ENCODE measurements around the gene PRKG1. TPM values are rescaled to one million over a fixed set of nuclear protein-coding genes. Genes with fewer than 3 reads are reported as not detected.

PRKG1 gene
- total and polyA plus RNA-seq, 2 of the 8 experiments (the other 6 are each of a cell fraction or from before 2014, with no cell fraction given): 4.2 to 15.2 TPM

- no peak overlapping the region for H2AK5ac ChIP-seq (ENCODE audit: low read depth, low read length)
- ChIA-PET POLR2A (ENCODE audit: partially characterized antibody) (no interaction called here), CTCF (ENCODE audit: partially characterized antibody) (no interaction called here)
- no peaks in the 10 kb centered on the region for H3K9me3 ChIP-seq (ENCODE audit: insufficient read depth in 2 of 2, low read depth in 1 of 2, low read length in 1 of 2)
- no peak overlapping the region for H3K56ac ChIP-seq (replicated peaks; ENCODE audit: insufficient read length, low read depth, low read length)
- 94% methylated on average over 4 of the region's 4 CpGs; no CpG with 5 or more reads in 1 of the 2 experiments for WGBS, 2 experiments (ENCODE audit: extremely low coverage in 1 of 2, insufficient coverage in 1 of 2, insufficient read length in 1 of 2, insufficient replicate concordance in 2 of 2, low coverage in 1 of 2, low lambda C conversion rate in 2 of 2, missing lambda C conversion rate in 1 of 2)
- no peak overlapping the region for H2BK5ac ChIP-seq (ENCODE audit: low read depth, low read length)
- TF ChIP-seq SRF (IDR thresholded peaks at IDR 0.05; ENCODE audit: low read depth, low read length): no peak
- no peak for TF ChIP-seq ASH2L (IDR thresholded peaks at IDR 0.05; ENCODE audit: low read length)
- TF ChIP-seq JUN (IDR thresholded peaks at IDR 0.05; ENCODE audit: low read depth, low read length): no peak
- no peak for TF ChIP-seq RBBP5 (IDR thresholded peaks at IDR 0.05; ENCODE audit: borderline replicate concordance, low read depth, low read length)
- no peak for TF ChIP-seq SP4 (IDR thresholded peaks at IDR 0.05; ENCODE audit: low read length)
- TF ChIP-seq FOSL1 (IDR thresholded peaks at IDR 0.05; ENCODE audit: insufficient read depth, low read depth, low read length): no peak
- no peak for TF ChIP-seq SP2 (IDR thresholded peaks at IDR 0.05; ENCODE audit: low read length)
- no peak overlapping the region for H3K27ac ChIP-seq (ENCODE audit: low read depth, low read length)
- no peaks in the 10 kb centered on the region for H4K20me1 ChIP-seq (replicated peaks in 1 of 2; ENCODE audit: control insufficient read depth in 1 of 2, insufficient read depth in 2 of 2, low read length in 2 of 2)
- no peaks in the 10 kb centered on the region for H3K79me2 ChIP-seq (ENCODE audit: control insufficient read depth in 1 of 2, insufficient read depth in 2 of 2, low read length in 2 of 2)
- H3K27me3 ChIP-seq (replicated peaks in 1 of 4; ENCODE audit: control insufficient read depth in 3 of 4, extremely low read depth in 1 of 4, insufficient read depth in 3 of 4, low read length in 3 of 4): no peaks in the 10 kb centered on the region
- no peak overlapping the region for H4K91ac ChIP-seq (replicated peaks; ENCODE audit: insufficient read length, low read length)
- H2BK120ac ChIP-seq (replicated peaks; ENCODE audit: low read depth, low read length): no peak overlapping the region
- DNase-seq (ENCODE audit: low read depth in 1 of 2, low spot score in 2 of 2): no peak
- H3K14ac ChIP-seq (ENCODE audit: insufficient read length): no peak overlapping the region
- FAIRE-seq: no peak
- no peak overlapping the region for H2BK20ac ChIP-seq (ENCODE audit: low read length)
- H3K36me3 ChIP-seq (ENCODE audit: control insufficient read depth in 2 of 4, insufficient read depth in 4 of 4, low read length in 3 of 4): no peaks in the 10 kb centered on the region
- no peak overlapping the region for H3K18ac ChIP-seq (ENCODE audit: extremely low read depth, low read length)
- no peak overlapping the region for H3K4me3 ChIP-seq (ENCODE audit: extremely low read depth in 1 of 4, insufficient read depth in 2 of 4, low read depth in 3 of 4, low read length in 4 of 4)
- H3K23me2 ChIP-seq (ENCODE audit: low read depth, low read length): no peaks in the 10 kb centered on the region
- no peak overlapping the region; a peak in 1 of 7 replicates for H3K9ac ChIP-seq (replicated peaks in 1 of 4; ENCODE audit: extremely low read depth in 1 of 4, low read depth in 3 of 4, low read length in 3 of 4)
- no peak overlapping the region for H2AFZ ChIP-seq (ENCODE audit: low read length)
- no peak overlapping the region for H4K8ac ChIP-seq (ENCODE audit: extremely low read depth, insufficient read depth, low read length)
- H2BK12ac ChIP-seq (ENCODE audit: low read depth, low read length): no peak overlapping the region
- H3K4me1 ChIP-seq (replicated peaks in 1 of 4; ENCODE audit: control insufficient read depth in 3 of 4, insufficient read depth in 4 of 4, low read length in 3 of 4): no peaks in the 10 kb centered on the region
- H4K5ac ChIP-seq (ENCODE audit: insufficient read length, low read depth, low read length): no peak overlapping the region
- no peak overlapping the region for H2BK15ac ChIP-seq (ENCODE audit: low read length)
- no peaks in the 10 kb centered on the region for H3K79me1 ChIP-seq (ENCODE audit: low read depth, low read length)
- no peak overlapping the region for H3K4ac ChIP-seq (replicated peaks; ENCODE audit: insufficient read length, low read depth, low read length)
- H3K23ac ChIP-seq (ENCODE audit: insufficient read length): no peak overlapping the region
- H3K4me2 ChIP-seq (ENCODE audit: insufficient read depth in 1 of 2, low read depth in 2 of 2, low read length in 2 of 2): no peak overlapping the region
Observed at GRCh38 chr10:52300599-52301277, 1226.5 kb downstream of the PRKG1 start.

All from H1 (cell line).